Left ventricle myocardium inferior (tissue), 1 donor: ENCODE results near the gene ARSI. TPM values are rescaled to one million over a fixed set of nuclear protein-coding genes. Genes with fewer than 3 reads are reported as not detected.

Source experiments
- DNase-seq: peaks from one replicate; pipeline ENCODE4 v3.0.0-alpha.2; 2020
- H3K27ac ChIP-seq: fragments of 200-600 bp; replicated peaks from 2 replicates; pipeline ENCODE4 v1.8.0; 2021
- H3K27me3 ChIP-seq: fragments of 200-600 bp; 2 replicates; pipeline ENCODE4 v1.8.0; 2021; ENCODE audit warnings: low read depth
- H3K36me3 ChIP-seq: fragments of 200-600 bp; 2 replicates; pipeline ENCODE4 v1.8.0; 2021
- H3K4me1 ChIP-seq: fragments of 200-600 bp; 2 replicates; pipeline ENCODE4 v1.8.0; 2021
- H3K4me3 ChIP-seq: fragments of 200-600 bp; 2 replicates; pipeline ENCODE4 v1.8.0; 2021; ENCODE audit warnings: mild to moderate bottlenecking, moderate library complexity
- H3K9me3 ChIP-seq: fragments of 200-600 bp; replicated peaks from 2 replicates; pipeline ENCODE4 v1.8.0; 2021
- intact Hi-C: fragments of 100-400 bp; cut with micrococcal nuclease; formaldehyde crosslinking; loops from one replicate; pipeline ENCODE4 v1.11.0; 2022
- total RNA-seq: library from RNA; stranded (reverse); fragmentation: NEBNext Ultra II Directional; extraction: Animal tissue kit (Norgen Biotek cat#: 25700); gene quantifications from one replicate; pipeline ENCODE4 v1.2.1, GENCODE V29; 2021
- TF ChIP-seq, protein P1 (sequence below): fragments of 200-600 bp; IDR thresholded peaks from 2 replicates; pipeline ENCODE4 v1.8.0; 2021; ENCODE audit warnings: antibody characterized with exemption, mild to moderate bottlenecking, borderline replicate concordance
- donor health status: DM: no; HTN: yes; CAD: no; lungs with severe emphysema.

The ARSI gene
- total RNA-seq, 1 donor from 2014 or later = 0.16 TPM

DNA sequence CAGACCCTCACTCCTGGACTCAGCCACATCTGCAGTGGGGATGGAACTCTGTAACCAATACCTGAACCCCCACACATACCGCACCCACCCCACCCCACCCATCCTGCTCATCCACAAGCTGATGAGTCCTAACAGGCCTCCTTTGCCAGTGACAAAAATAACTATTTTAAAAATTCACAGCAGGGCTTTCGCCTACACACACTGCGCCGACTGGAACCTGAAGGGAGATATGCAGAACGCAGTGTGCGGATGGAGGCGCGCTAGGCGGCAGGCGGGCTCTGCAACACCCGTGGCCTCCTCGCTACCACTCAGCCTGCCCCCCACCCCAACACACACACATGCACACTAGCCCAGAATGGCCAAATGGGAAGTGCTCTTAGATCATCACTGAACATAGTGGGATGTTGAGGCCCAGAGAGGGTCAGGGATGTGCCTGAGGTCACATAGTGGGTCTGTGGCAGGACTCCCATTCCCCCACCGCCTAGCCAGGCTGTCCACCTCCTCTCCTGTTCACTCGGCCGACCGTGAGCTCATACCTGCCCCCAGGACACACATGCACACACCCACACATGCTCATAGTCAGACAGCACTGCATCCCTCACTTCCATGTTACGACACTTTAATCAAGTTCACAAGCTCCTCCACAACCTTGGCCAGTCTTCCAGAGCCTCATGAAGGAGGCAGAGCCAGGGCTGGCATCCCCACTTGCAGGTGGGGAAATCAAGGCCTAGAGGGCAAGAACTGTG lies 6.8 kb downstream of the ARSI start:
- no peaks in the 10 kb centered on the region for H3K36me3 ChIP-seq
- intact Hi-C loops = no loop called here
- no peak for DNase-seq
- no peak overlapping the region for H3K4me3 ChIP-seq
- peaks cover 7% of the 10 kb centered on the region for H3K4me1 ChIP-seq
- peaks cover 25% of the 10 kb centered on the region for H3K27me3 ChIP-seq
- no peak overlapping the region for H3K27ac ChIP-seq
- TF ChIP-seq, protein P1, sequence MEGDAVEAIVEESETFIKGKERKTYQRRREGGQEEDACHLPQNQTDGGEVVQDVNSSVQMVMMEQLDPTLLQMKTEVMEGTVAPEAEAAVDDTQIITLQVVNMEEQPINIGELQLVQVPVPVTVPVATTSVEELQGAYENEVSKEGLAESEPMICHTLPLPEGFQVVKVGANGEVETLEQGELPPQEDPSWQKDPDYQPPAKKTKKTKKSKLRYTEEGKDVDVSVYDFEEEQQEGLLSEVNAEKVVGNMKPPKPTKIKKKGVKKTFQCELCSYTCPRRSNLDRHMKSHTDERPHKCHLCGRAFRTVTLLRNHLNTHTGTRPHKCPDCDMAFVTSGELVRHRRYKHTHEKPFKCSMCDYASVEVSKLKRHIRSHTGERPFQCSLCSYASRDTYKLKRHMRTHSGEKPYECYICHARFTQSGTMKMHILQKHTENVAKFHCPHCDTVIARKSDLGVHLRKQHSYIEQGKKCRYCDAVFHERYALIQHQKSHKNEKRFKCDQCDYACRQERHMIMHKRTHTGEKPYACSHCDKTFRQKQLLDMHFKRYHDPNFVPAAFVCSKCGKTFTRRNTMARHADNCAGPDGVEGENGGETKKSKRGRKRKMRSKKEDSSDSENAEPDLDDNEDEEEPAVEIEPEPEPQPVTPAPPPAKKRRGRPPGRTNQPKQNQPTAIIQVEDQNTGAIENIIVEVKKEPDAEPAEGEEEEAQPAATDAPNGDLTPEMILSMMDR = no peak
- H3K9me3 ChIP-seq = no peaks in the 10 kb centered on the region

DNA sequence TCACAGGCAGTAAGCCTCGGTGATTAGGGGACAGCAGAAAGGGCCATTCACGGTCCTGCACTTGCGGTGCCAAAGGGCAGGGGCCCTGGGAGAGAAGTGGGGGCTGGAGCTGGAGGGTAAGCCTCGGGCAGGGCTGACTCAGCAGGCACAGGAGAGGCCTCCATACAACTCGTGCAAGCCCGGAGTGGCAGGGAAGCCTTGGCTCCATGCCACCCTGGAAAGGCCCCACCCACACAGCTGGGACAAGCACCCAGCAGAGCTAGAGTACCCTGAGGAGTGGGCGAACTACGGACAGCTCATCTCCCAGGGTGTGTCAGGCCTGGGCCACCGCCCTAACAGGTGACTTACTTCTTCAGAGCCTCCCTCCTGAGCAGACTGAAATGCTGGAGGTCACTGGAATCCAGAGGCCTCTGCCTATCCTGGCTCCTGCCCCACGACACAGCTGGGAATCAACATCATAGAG lies 7.5 kb downstream of the ARSI start:
- no peak for DNase-seq
- no peak overlapping the region for H3K27ac ChIP-seq
- peaks cover 7% of the 10 kb centered on the region for H3K4me1 ChIP-seq
- H3K36me3 ChIP-seq = no peaks in the 10 kb centered on the region
- intact Hi-C loops = no loop called here
- no peaks in the 10 kb centered on the region for H3K9me3 ChIP-seq
- H3K27me3 ChIP-seq = peaks cover 26% of the 10 kb centered on the region
- no peak overlapping the region for H3K4me3 ChIP-seq
- TF ChIP-seq, protein P1 = no peak

DNA sequence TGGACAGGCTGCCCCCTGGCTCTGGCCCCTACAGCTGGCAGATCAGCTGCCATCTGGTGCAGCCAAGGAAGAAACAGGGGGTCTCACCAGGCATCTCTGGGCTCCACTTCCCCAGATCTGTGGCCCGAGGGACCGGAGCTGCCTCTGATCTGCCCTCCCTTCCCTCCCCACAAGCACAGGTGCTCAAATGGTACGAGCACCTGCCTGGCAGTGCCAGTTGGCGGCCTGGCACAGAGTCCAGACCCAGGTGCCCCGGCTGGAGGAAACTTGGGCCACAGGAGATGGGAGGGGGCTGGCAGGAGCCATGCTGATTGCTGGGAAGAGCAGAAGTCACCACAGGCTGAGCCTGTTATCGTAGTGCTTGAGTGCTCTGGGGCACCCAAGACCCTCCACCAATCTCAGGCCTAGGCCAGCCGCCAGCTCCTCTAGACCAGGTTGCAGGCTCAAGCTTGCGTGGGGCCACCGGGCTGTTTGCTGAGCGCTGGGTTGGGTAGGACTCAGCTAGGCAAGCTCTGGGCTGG lies 8.1 kb downstream of the ARSI start:
- DNase-seq = no peak
- H3K27ac ChIP-seq = no peak overlapping the region

GRCh38 chr5:150293091-150293941 lies 9.4 kb downstream of the ARSI start:
- DNase-seq = no peak
- H3K27me3 ChIP-seq = peaks cover 33% of the 10 kb centered on the region
- H3K9me3 ChIP-seq = no peaks in the 10 kb centered on the region
- H3K4me1 ChIP-seq = peaks cover 7% of the 10 kb centered on the region
- TF ChIP-seq, protein P1 = no peak
- H3K27ac ChIP-seq = no peak overlapping the region
- intact Hi-C loops = no loop called here
- H3K4me3 ChIP-seq = no peak overlapping the region
- no peaks in the 10 kb centered on the region for H3K36me3 ChIP-seq

More for the DNA sequence above, 8.1 kb downstream of the ARSI start:
- intact Hi-C loops = no loop called here
- H3K27me3 ChIP-seq = peaks cover 29% of the 10 kb centered on the region
- H3K4me1 ChIP-seq = peaks cover 7% of the 10 kb centered on the region
- H3K4me3 ChIP-seq = no peak overlapping the region
- H3K9me3 ChIP-seq = no peaks in the 10 kb centered on the region
- TF ChIP-seq, protein P1 = no peak
- H3K36me3 ChIP-seq = no peaks in the 10 kb centered on the region

DNA sequence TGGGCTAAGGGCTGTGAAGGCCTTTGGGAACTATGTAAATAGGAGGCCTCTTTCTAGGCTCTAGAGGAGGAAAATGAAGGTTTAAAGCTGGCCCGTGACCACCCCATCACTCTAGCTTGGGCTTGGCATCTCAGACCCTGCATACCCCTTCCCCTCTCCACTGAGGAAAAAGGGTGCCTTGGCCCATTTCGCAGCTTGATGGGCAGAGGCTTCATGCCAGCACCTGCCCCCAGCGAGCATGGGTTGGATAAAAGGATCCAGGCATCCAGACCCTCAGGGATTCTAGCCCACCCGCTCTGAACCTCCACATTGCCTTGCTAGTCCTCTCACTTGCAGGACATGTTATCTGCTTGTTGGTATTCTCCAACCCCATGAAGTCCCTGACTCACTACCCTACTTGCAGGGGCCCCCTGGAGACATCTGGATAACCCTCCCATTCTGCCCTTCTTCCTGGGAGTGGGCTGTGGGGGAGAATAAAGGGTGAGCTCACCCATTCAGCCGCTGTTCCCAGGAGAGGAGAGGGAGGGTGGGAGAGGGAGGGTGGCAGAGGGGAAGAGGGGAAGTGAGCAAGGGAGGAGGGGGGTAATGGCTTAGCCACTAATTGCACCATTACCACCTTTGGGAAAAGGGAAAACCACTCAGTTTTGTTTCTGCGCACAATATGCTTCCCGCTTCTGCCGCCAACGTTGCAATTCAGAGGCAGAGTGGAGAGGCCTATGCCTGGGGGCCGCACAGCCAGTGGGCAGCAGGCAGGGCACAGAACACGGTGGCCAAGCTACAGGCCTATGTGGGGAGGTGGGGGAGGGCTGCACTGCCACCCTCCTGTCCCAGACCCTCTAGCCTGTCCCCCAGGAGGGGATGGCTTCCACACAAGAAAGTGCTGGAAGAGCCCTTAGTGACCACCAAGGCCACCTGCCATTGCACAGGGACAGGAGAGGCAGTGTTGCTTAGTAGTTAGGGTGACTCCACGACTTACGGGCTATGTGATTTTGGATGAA lies 11.0 kb downstream of the ARSI start:
- no peak overlapping the region for H3K4me3 ChIP-seq
- H3K9me3 ChIP-seq = no peaks in the 10 kb centered on the region
- TF ChIP-seq, protein P1 = no peak
- H3K27ac ChIP-seq = no peak overlapping the region
- H3K36me3 ChIP-seq = no peaks in the 10 kb centered on the region
- intact Hi-C loops = no loop called here
- peaks cover 7% of the 10 kb centered on the region for H3K4me1 ChIP-seq
- no peak for DNase-seq
- H3K27me3 ChIP-seq = peaks cover 33% of the 10 kb centered on the region
